Measurements from ENCODE around the gene NRG3.

NRG3 gene

DNA sequence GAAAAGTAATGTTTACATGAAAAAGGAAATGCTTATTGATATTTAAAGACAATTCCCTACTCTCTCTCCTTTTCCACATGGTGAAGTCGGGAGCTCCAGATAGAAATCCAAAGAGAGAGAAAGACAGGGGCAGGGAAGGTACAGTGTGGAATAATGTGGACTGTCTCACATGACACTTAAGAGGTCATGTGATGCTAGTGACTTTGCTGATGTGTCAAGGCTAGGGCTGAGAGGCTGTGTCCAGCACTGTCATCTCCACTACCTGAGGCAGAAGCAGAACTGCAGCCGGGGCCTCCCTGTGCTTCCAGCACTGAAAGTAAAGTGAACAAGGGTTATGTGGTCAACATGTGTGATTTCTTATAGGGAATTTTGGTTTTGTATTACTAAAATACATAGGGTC, 26.0 kb downstream of the NRG3 start:
- TF ChIP-seq, protein P1, sequence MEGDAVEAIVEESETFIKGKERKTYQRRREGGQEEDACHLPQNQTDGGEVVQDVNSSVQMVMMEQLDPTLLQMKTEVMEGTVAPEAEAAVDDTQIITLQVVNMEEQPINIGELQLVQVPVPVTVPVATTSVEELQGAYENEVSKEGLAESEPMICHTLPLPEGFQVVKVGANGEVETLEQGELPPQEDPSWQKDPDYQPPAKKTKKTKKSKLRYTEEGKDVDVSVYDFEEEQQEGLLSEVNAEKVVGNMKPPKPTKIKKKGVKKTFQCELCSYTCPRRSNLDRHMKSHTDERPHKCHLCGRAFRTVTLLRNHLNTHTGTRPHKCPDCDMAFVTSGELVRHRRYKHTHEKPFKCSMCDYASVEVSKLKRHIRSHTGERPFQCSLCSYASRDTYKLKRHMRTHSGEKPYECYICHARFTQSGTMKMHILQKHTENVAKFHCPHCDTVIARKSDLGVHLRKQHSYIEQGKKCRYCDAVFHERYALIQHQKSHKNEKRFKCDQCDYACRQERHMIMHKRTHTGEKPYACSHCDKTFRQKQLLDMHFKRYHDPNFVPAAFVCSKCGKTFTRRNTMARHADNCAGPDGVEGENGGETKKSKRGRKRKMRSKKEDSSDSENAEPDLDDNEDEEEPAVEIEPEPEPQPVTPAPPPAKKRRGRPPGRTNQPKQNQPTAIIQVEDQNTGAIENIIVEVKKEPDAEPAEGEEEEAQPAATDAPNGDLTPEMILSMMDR (IDR thresholded peaks at IDR 0.05; ENCODE audit: insufficient read depth, low read depth, low read length, missing control alignments) = no peak
- DNase-seq (ENCODE audit: low read depth) = no peak
- no peak overlapping the region for H3K4me3 ChIP-seq (ENCODE audit: low read depth, low read length)

DNA sequence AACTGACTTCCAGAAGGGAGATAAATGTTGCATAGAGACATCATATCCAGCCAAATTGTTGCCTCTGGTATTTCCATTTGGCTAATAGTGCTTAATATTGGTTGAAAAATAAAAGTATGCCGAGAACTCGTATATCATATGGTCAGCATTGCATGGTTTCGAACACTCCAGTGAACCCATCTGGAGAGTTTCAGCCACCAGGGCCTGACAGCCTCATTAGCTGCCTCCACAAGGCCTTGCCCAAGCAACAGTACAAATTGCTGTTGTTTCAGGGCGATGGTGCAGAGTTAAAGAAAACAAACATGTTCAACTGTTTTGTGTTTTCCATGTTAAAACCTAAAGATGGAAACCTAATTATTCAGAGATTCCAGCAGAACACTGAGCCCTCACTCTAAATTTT, 28.5 kb downstream of the NRG3 start:
- TF ChIP-seq, protein P1 (IDR thresholded peaks at IDR 0.05; ENCODE audit: insufficient read depth, low read depth, low read length, missing control alignments) = no peak
- H3K4me3 ChIP-seq (ENCODE audit: low read depth, low read length) = no peak overlapping the region
- DNase-seq (ENCODE audit: low read depth) = no peak

DNA sequence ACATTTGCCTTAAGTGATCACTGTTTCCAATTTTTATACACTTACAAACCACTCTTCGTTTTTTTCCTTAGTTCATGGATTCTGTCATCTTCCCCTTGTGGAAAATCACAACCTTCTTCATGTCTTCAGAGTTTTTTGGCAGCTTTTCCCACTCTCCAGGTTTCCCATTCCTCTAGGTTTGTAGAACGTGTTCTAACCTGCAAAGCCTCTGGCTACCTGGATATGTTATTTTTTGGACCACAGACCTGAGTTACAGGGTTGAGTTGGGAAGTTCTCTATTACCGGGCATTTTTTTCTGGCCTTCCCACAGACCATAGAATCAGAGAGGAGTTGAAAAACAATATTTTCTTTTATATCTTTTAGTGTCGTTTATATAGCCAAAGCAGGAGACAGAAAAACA, 30.2 kb downstream of the NRG3 start:
- no peak for DNase-seq (ENCODE audit: low read depth)
- TF ChIP-seq, protein P1 (IDR thresholded peaks at IDR 0.05; ENCODE audit: insufficient read depth, low read depth, low read length, missing control alignments) = no peak
- H3K4me3 ChIP-seq (ENCODE audit: low read depth, low read length) = no peak overlapping the region

DNA sequence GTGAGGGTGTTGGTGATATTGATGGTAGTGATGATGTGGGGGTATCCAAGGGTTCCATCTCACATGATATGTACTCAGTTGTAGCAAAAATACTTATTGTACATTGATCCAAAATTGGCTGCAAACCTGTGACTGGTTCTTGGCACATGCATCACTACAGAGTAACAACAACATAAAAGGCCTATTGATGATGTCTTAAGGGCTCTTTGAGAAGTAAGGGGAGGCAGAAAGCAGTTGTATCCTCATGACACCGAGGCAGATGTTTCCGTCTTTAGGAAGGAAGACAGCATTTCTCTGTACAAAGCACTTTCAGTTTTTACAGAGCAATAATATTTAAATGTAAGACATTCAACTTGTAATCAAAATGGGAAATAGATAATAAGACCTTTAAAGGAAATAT, 34.5 kb downstream of the NRG3 start:
- no peak overlapping the region for H3K4me3 ChIP-seq (ENCODE audit: low read depth, low read length)
- TF ChIP-seq, protein P1 (IDR thresholded peaks at IDR 0.05; ENCODE audit: insufficient read depth, low read depth, low read length, missing control alignments) = no peak
- DNase-seq (ENCODE audit: low read depth) = no peak

DNA sequence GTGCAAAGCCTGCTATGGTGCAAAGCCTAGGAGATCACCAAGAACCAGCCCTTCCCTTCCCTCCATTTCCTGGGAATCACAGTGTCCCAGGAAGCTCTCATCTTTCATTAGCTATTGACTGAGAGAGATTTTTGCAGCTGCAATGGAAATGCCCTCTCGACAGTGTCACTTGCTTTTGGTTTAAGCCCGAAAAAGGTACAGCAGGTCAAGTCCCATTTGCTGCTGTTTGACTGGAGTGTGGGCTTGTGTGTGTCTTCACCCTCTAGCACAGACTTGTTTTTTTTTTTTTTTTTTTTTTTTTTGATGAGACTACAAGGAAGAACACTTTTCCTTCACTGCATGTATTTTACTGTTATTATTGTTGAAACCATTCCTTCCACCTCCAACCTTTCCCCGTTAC, 36.3 kb downstream of the NRG3 start:
- no peak for DNase-seq (ENCODE audit: low read depth)
- TF ChIP-seq, protein P1 (IDR thresholded peaks at IDR 0.05; ENCODE audit: insufficient read depth, low read depth, low read length, missing control alignments) = no peak
- H3K4me3 ChIP-seq (ENCODE audit: low read depth, low read length) = no peak overlapping the region

DNA sequence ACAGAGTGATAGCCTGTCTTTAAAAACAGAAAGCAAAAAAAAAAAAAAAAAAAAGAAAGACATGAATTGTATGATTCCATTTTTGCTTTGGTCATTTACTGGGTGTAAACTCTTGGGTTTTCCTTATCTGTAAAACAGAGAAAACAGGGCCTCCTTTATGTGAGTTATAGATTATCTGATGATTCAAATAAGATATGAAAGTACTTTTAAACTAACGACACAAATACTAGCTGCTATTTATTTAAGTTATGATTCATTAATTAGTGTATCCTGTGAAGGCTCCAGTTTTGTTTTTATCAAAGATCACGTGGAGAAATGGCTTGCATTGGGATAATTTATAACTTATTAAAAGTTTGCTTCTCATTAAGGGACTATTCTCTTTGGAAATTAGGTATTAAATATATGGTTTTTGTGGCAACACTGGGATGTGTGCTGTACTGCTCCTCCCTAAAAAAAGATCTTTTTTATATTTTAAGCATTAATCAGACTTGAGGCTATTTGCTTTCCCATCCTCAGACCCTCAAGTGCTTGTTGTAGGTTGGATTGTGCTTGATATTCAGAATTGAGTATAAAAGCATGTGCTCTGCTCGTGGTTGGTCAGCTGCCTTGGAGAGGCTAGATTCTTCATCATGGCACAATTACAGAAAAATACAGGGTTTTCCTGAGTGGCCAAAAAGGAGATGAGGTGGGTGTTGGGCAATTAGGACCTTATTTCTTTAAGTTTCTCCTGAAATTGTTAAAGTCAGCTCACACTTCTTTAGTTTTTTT, 39.9 kb downstream of the NRG3 start:
- no peak for DNase-seq (ENCODE audit: low read depth)
- TF ChIP-seq, protein P1 (IDR thresholded peaks at IDR 0.05; ENCODE audit: insufficient read depth, low read depth, low read length, missing control alignments) = no peak
- H3K4me3 ChIP-seq (ENCODE audit: low read depth, low read length) = no peak overlapping the region

DNA sequence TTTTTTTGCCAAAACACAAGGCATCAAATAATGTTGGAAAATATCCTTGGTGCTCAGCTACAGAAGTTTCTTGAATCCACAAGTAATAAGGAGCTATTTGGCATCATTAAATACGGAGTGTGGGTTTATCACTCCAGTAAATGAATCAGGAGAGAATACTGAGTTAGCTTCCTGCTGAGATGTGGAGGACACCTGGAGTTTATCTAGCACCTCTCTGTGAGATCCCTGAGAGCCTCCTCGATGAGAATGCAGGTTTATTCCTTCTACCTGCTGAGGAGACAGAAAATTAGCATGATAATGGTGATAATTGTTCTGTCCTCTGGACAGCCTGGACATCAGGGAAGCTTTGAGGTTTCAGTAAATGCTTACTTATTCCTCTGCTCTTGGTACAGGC, 40.5 kb downstream of the NRG3 start:
- TF ChIP-seq, protein P1 (IDR thresholded peaks at IDR 0.05; ENCODE audit: insufficient read depth, low read depth, low read length, missing control alignments) = no peak
- no peak for DNase-seq (ENCODE audit: low read depth)
- H3K4me3 ChIP-seq (ENCODE audit: low read depth, low read length) = no peak overlapping the region

Data from GM12865 (cell line).